NT2/D1 (cell line): ENCODE data around the gene BTAF1.

Experiments
- SUZ12 ChIP-seq: IDR thresholded peaks from 2 replicates; pipeline ENCODE4 v1.6.1; 2011; ENCODE audit not compliant: insufficient read length, insufficient read depth; ENCODE audit errors: extremely low read depth
- YY1 ChIP-seq: IDR thresholded peaks from 2 replicates; pipeline ENCODE4 v1.6.1; 2011; ENCODE audit not compliant: insufficient read length, insufficient read depth
- ZNF274 ChIP-seq: IDR thresholded peaks from 2 replicates; pipeline ENCODE4 v1.6.1; 2011; ENCODE audit warnings: mild to moderate bottlenecking, low read depth, low read length

GRCh38 chr10:92042541-92042940 lies 119.0 kb downstream of the BTAF1 start:
- TF ChIP-seq ZNF274 (no peak), YY1 (no peak), SUZ12 (no peak)
